GM13977 (cell line): ENCODE results near the gene IDUA.

Experiments used
- DNase-seq: peaks from one replicate; pipeline ENCODE4 v3.0.0; 2012; ENCODE audit warnings: low spot score
- in situ Hi-C: fragments of 300-500 bp; cut with MboI; formaldehyde crosslinking; loops from one replicate; pipeline ENCODE4 v1.12.0; 2022; ENCODE audit warnings: low sequenced_read_pairs, low pct_unique_long_range_greater_than_20kb, mixed read lengths, inconsistent platforms; ENCODE audit not compliant: unreplicated experiment
- TF ChIP-seq, protein P1 (sequence below): IDR thresholded peaks from 2 replicates; pipeline ENCODE4 v1.5.1; 2012; ENCODE audit warnings: mild to moderate bottlenecking, control low read depth; ENCODE audit not compliant: insufficient read depth; ENCODE audit errors: extremely low read depth, missing control alignments

IDUA gene

DNA sequence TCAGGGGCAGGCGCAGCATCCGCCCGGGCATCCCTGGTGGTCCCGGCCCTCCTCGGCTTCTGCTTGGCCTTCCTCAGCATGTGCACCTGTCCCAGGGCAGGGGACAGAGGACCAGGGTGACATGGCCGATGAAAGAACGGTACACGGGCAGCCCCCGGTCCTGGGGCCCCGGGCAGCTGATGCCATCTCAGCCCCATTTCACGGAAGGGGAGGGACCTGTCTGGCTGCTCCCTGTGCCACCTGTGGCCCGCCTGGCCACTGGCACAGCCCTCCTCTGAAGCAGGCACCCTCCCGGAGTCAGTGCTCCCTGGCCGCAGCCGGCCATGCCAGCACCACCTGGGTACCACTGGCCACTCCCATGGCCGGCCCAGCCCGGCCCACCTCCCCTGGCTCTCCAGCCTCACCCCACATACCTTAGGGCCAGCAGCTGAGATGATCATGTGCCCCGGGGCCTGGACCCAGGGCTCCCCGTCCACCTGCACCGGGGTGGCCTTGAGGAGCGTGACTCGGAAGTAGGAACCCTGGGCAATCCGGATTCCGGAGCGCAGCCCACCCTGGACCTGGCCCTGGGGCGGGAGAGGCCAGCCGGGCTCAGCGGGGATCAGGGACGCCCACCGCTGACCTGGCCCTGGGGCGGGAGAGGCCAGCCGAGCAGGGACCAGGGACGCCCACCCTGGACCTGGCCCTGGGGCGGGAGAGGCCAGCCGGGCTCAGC, 26.1 kb upstream of the IDUA start:
- TF ChIP-seq, protein P1, sequence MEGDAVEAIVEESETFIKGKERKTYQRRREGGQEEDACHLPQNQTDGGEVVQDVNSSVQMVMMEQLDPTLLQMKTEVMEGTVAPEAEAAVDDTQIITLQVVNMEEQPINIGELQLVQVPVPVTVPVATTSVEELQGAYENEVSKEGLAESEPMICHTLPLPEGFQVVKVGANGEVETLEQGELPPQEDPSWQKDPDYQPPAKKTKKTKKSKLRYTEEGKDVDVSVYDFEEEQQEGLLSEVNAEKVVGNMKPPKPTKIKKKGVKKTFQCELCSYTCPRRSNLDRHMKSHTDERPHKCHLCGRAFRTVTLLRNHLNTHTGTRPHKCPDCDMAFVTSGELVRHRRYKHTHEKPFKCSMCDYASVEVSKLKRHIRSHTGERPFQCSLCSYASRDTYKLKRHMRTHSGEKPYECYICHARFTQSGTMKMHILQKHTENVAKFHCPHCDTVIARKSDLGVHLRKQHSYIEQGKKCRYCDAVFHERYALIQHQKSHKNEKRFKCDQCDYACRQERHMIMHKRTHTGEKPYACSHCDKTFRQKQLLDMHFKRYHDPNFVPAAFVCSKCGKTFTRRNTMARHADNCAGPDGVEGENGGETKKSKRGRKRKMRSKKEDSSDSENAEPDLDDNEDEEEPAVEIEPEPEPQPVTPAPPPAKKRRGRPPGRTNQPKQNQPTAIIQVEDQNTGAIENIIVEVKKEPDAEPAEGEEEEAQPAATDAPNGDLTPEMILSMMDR: no peak
- in situ Hi-C loops: no loop called here
- no peak for DNase-seq

DNA sequence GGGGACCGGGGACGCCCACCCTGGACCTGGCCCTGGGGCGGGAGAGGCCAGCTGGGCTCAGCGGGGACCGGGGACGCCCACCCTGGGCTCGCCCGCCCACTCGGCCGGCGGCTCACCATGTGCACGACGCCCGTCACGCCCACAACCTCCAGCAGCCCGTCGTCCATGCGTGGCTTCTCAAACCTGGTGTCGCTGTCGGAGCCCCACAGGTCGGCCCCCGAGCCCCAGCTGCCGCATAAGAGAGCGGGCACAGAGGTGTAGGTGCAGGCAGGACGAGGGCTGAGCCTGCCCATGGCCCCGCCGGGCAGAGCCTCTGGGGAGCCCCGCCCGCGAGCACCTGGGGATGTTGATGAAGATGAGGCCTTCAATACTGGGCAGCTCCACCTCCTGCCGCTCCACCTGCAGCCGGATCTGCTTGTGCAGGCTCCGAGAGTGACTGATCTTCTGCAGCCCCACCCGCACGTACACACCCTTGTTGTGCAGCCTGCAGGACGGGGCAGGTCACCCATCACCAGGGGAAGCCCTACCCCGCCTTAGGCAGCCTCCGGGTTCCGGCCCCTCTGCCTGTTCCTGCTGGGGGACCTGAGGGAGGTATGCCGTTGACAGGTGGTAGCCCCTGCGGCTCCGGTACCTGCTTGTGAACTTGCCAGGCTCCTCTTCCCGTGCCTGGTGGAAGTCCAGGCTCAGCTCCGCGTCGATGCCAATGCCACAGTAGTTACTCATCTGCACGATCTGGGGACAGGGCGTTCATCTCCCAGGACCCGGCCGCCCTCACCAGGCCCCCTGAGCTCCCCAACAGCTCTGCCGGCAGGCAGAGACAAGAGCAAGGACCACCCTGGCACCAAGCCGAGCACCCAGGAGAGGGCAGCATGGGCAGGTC, 25.3 kb upstream of the IDUA start:
- TF ChIP-seq, protein P1: no peak
- in situ Hi-C loops: no loop called here
- no peak for DNase-seq

DNA sequence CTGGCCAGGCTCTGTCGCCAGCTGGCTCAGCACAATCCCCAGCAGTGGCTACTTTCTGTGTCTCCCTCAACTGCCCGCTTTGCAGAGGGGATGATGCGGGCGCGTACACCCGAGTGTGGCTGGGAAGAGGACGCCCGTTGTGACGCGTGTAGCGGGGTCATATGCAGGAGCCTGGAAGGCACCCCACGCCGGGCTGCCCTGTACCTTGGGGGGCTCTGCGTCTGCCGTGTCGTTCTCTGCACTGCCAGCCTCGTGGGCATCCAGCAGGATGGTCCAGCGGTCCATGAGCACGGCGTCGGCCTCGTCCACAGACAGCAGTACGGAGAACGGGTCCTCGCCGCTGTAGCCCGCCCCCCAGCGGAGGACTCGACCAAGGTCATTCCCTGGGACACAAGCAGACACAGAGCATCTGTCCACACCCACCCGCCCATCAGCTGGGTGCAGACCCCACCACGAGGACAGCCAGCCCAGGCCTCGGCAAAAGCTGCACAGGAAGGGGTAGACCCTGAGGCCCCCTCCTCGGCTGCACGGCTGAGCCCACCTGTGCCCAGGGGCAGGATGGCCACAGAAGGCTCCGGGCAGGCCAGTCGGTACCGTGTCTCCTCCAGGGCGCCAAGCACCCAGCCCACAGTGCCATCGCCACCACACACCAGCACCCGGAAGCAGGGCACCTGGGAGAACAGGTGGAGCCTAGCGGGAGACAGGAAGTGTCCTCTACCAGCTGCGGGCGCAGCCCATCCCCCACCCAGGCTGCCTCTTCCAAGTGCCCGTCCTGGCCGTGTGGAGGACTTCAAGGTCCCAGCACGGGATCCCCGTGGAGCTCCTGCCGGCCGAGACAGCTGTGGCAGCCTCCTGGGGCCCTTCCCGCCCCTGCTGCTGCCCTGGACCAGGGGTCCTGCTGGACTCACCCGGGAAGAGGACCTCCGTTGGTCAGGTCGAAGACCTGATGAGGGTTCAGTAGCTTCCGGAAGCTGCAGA, 24.3 kb upstream of the IDUA start:
- TF ChIP-seq, protein P1: no peak
- DNase-seq: no peak
- in situ Hi-C loops: no loop called here

DNA sequence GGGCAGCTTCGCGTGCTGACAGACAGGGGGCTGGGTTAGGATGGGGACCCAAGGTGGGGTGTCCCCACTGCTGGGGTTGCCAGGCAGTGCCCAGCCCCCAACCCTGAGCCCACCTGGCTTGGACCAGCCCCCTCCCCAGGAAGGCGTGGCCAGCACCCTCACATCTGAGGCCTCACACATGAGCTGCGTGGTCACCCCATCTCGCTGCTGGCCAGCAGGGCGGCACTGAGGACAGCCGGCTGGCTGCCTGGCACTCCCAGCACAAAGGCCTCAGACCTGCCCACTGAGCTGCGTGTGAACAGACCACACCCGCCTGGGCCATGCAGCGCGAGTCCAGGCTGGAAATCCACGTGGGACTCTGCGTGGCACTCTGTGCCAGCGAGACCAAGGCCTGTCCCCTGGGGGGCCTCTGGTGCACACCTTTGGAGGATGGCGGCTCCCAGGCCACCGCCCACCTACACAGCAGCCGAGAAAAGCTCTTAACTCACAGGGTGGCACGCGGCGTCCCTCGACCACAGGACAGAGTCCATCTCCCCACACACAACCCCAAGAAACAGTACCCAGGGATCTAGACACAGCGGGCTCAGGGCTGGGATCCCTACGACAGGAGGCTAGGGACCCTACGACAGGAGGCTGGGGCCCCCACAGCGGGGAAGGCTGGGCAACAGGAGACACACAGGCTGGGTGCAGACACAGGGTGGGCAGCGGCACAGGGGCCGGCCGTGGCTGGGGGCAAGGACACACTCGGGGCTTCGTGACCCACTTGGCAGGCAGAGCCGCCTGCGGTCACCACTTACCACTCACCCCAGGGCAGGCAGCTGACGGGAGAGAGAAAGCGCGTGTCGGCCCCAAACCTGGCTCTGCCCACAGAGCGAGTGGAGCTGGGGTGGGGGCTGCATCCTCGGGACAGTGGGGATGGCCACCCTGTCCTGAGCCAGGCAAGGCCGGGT, 23.3 kb upstream of the IDUA start:
- DNase-seq: no peak
- in situ Hi-C loops: no loop called here
- TF ChIP-seq, protein P1: no peak

DNA sequence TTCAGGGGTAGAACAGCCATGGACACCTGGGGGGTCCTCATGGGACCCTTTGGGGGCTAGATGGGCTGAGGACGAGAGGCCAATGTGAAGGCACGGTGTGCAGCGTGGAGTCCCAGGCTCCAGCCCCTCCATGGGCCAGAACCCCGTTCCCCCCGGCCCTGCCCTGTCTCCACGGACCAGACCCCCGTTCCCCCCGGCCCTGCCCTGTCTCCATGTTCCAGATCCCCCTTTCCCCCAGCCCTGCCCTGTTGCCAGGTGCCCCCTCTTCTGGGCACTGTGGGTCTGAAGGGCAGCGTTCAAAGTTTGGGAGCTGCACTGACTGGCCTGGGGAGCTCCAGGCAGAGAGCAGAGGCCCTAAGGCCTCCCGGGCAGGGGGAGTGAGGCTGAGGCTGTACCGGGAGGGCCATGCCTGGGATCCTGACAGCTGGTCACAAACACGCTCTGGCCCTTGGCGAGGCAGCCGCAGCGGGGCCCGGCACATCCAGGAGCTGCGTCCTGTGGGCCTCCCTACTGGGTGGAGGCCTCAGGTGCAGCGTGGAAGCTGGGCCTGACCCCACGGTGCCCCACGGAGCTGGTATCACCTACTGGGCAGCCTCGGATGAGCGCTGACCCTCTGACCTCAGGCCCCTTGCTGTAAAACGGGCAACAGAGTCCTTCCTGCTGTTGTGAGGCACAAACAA, 22.4 kb upstream of the IDUA start:
- no peak for DNase-seq

More for the DNA sequence above, 22.4 kb upstream of the IDUA start:
- TF ChIP-seq, protein P1: no peak
- in situ Hi-C loops: no loop called here
